ENCODE measurements around the gene ZNF516.

GRCh38 chr18:76368271-76368670 lies 126.8 kb downstream of the ZNF516 start:
- TF ChIP-seq CTCF (IDR thresholded peaks at IDR 0.05) (no peak), POLR2A (IDR thresholded peaks at IDR 0.05; ENCODE audit: low read length) (no peak)
- TF ChIP-seq, protein P1, sequence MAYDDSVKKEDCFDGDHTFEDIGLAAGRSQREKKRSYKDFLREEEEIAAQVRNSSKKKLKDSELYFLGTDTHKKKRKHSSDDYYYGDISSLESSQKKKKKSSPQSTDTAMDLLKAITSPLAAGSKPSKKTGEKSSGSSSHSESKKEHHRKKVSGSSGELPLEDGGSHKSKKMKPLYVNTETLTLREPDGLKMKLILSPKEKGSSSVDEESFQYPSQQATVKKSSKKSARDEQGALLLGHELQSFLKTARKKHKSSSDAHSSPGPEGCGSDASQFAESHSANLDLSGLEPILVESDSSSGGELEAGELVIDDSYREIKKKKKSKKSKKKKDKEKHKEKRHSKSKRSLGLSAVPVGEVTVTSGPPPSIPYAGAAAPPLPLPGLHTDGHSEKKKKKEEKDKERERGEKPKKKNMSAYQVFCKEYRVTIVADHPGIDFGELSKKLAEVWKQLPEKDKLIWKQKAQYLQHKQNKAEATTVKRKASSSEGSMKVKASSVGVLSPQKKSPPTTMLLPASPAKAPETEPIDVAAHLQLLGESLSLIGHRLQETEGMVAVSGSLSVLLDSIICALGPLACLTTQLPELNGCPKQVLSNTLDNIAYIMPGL (CRISPR knock-in tag; IDR thresholded peaks at IDR 0.05; ENCODE audit: borderline replicate concordance): no peak

Data from A549 (cell line).